SK-N-SH (cell line): ENCODE data around the gene SLC26A1.

Source experiments
- CHD2 ChIP-seq: fragments of 150-350 bp; IDR thresholded peaks from 2 replicates; pipeline ENCODE4 v1.6.1; 2018; ENCODE audit warnings: low read length; ENCODE audit not compliant: partially characterized antibody
- ELF1 ChIP-seq: IDR thresholded peaks from 2 replicates; pipeline ENCODE4 v1.4.0; 2012
- EZH2phosphoT487 ChIP-seq: fragments of 200-600 bp; sonication (generic); IDR thresholded peaks from 2 replicates; pipeline ENCODE4 v1.6.1; 2017; ENCODE audit warnings: low read depth, mixed run types, mild to moderate bottlenecking, antibody characterized with exemption, moderate library complexity, borderline replicate concordance
- GABPA ChIP-seq: IDR thresholded peaks from 2 replicates; pipeline ENCODE4 v1.4.0; 2012; ENCODE audit warnings: low read depth, mild to moderate bottlenecking
- POLR2AphosphoS5 ChIP-seq: IDR thresholded peaks from 2 replicates; pipeline ENCODE4 v1.6.1; 2012; ENCODE audit warnings: low read depth, low read length
- RFX5 ChIP-seq: IDR thresholded peaks from 2 replicates; pipeline ENCODE4 v1.6.1; 2012; ENCODE audit warnings: mild to moderate bottlenecking, improper control_type of control experiment, low read length
- YY1 ChIP-seq: IDR thresholded peaks from 2 replicates; pipeline ENCODE4 v1.4.0; 2012; ENCODE audit warnings: low read depth, mild to moderate bottlenecking
- TF ChIP-seq, protein P1 (sequence below): fragments of 200-600 bp; sonication (generic); IDR thresholded peaks from 2 replicates; pipeline ENCODE4 v1.6.1; 2017; ENCODE audit warnings: antibody characterized with exemption, mild to moderate bottlenecking, moderate library complexity
- TF ChIP-seq, protein P2 (sequence below): IDR thresholded peaks from 2 replicates; pipeline ENCODE4; 2012

DNA sequence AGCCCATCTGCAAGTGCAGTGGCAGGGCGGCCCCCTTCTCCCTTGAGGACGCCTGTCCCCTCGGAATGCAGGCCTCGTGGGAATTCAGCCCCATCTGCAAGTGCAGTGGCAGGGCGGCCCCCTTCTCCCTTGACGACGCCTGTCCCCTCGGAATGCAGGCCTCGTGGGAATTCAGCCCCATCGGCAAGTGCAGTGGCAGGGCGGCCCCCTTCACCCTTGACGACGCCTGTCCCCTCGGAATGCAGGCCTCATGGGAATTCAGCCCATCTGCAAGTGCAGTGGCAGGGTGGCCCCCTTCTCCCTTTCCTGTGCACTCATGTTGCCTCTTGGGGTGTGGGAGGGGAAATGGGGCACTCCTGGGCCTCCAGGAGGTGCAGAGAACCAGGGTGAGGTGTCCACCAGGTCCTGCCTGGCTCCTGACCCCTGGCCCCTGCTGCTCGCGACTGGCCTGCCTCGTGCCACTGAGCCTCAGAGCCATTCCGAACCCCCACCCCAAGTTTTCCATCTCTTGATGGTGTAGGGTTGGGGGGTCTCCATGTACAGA lies 6.8 kb upstream of the SLC26A1 start:
- TF ChIP-seq EZH2phosphoT487 = no peak
- TF ChIP-seq GABPA = no peak
- TF ChIP-seq CHD2 = no peak
- TF ChIP-seq, protein P1, sequence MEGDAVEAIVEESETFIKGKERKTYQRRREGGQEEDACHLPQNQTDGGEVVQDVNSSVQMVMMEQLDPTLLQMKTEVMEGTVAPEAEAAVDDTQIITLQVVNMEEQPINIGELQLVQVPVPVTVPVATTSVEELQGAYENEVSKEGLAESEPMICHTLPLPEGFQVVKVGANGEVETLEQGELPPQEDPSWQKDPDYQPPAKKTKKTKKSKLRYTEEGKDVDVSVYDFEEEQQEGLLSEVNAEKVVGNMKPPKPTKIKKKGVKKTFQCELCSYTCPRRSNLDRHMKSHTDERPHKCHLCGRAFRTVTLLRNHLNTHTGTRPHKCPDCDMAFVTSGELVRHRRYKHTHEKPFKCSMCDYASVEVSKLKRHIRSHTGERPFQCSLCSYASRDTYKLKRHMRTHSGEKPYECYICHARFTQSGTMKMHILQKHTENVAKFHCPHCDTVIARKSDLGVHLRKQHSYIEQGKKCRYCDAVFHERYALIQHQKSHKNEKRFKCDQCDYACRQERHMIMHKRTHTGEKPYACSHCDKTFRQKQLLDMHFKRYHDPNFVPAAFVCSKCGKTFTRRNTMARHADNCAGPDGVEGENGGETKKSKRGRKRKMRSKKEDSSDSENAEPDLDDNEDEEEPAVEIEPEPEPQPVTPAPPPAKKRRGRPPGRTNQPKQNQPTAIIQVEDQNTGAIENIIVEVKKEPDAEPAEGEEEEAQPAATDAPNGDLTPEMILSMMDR = no peak
- TF ChIP-seq POLR2AphosphoS5 = no peak
- no peak for TF ChIP-seq YY1
- no peak for TF ChIP-seq ELF1
- TF ChIP-seq, protein P2, sequence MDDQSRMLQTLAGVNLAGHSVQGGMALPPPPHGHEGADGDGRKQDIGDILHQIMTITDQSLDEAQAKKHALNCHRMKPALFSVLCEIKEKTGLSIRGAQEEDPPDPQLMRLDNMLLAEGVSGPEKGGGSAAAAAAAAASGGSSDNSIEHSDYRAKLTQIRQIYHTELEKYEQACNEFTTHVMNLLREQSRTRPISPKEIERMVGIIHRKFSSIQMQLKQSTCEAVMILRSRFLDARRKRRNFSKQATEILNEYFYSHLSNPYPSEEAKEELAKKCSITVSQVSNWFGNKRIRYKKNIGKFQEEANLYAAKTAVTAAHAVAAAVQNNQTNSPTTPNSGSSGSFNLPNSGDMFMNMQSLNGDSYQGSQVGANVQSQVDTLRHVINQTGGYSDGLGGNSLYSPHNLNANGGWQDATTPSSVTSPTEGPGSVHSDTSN = no peak
- TF ChIP-seq RFX5 = no peak
